Panc1 (cell line): ENCODE data around the gene MROH7.

Experiments
- CTCF ChIP-seq: fragments of 450-650 bp; IDR thresholded peaks from 2 replicates; pipeline ENCODE4 v1.5.1; 2017; ENCODE audit warnings: mild to moderate bottlenecking
- REST ChIP-seq, 2 experiments: IDR thresholded peaks; 2 replicates each; pipeline ENCODE4 v1.6.1; 2011 to 2012; ENCODE audit warnings: low read depth in 2 of 2, control low read depth in 1 of 2, low read length in 1 of 2, mild to moderate bottlenecking in 1 of 2, moderate library complexity in 1 of 2; ENCODE audit not compliant: insufficient read depth in 1 of 2

- no peak for TF ChIP-seq CTCF
- TF ChIP-seq REST (IDR thresholded peaks at IDR 0.05; ENCODE audit: insufficient read depth in 1 of 2, low read depth in 2 of 2, low read length in 1 of 2): no peak
These were observed 61.9 kb downstream of the MROH7 start for GRCh38 chr1:54703471-54703870.
